H9 (cell line): ENCODE data around the gene PPP1R12B. TPM values are rescaled to one million over a fixed set of nuclear protein-coding genes. Genes with fewer than 3 reads are reported as not detected.
"Not testable (repeated sequence)": the region's sequence is repeated elsewhere in the genome, so short reads cannot be mapped to it uniquely, and the experiment has no call there.

Source experiments
- DNase-seq: peaks from one replicate; pipeline ENCODE4 v3.0.0-alpha.2; 2017
- H2AFZ ChIP-seq: one replicate; pipeline ENCODE4 v1.6.1; 2013; ENCODE audit warnings: mild to moderate bottlenecking, low read length, control low read depth, moderate library complexity
- H2AK5ac ChIP-seq: 2 replicates; pipeline ENCODE4 v1.6.1; 2013; ENCODE audit warnings: low read length, control low read depth, mixed read lengths; ENCODE audit not compliant: insufficient read length
- H2BK120ac ChIP-seq: one replicate; pipeline ENCODE4 v1.6.1; 2013; ENCODE audit warnings: low read depth, mild to moderate bottlenecking, low read length, control low read depth, inconsistent platforms; ENCODE audit not compliant: poor library complexity, severe bottlenecking
- H2BK12ac ChIP-seq: 2 replicates; pipeline ENCODE4 v1.6.1; 2013; ENCODE audit warnings: low read length, control low read depth, mixed read lengths, low read depth; ENCODE audit not compliant: insufficient read length
- H2BK15ac ChIP-seq: 2 replicates; pipeline ENCODE4 v1.6.1; 2013; ENCODE audit warnings: low read depth, low read length, control low read depth
- H2BK20ac ChIP-seq: one replicate; pipeline ENCODE4 v1.6.1; 2013; ENCODE audit warnings: low read depth, mild to moderate bottlenecking, low read length, control low read depth, inconsistent platforms; ENCODE audit not compliant: poor library complexity, severe bottlenecking
- H2BK5ac ChIP-seq: 2 replicates; pipeline ENCODE4 v1.6.1; 2013; ENCODE audit warnings: low read length, control low read depth, mixed read lengths; ENCODE audit not compliant: insufficient read length
- H3K14ac ChIP-seq: 2 replicates; pipeline ENCODE4 v1.6.1; 2013; ENCODE audit warnings: low read length, control low read depth; ENCODE audit not compliant: insufficient read depth
- H3K18ac ChIP-seq: 2 replicates; pipeline ENCODE4 v1.6.1; 2013; ENCODE audit warnings: low read depth, mild to moderate bottlenecking, mixed read lengths, low read length, control low read depth; ENCODE audit not compliant: insufficient read length
- H3K23ac ChIP-seq: 2 replicates; pipeline ENCODE4 v1.6.1; 2013; ENCODE audit warnings: low read length, control low read depth, mixed read lengths, low read depth; ENCODE audit not compliant: insufficient read length
- H3K23me2 ChIP-seq: 2 replicates; pipeline ENCODE4 v1.6.1; 2013; ENCODE audit warnings: low read depth, mild to moderate bottlenecking, mixed read lengths, low read length, control low read depth; ENCODE audit not compliant: insufficient read length, poor library complexity, severe bottlenecking
- H3K27ac ChIP-seq: 2 replicates; pipeline ENCODE4 v1.5.1; 2013; ENCODE audit warnings: low read length, control low read depth, mixed read lengths, low read depth; ENCODE audit not compliant: insufficient read length
- H3K27me3 ChIP-seq: 2 replicates; pipeline ENCODE4 v1.6.1; 2013; ENCODE audit warnings: low read length, control low read depth, inconsistent platforms; ENCODE audit not compliant: insufficient read depth
- H3K4ac ChIP-seq: 2 replicates; pipeline ENCODE4 v1.6.1; 2013; ENCODE audit warnings: low read depth, mild to moderate bottlenecking, control low read depth, inconsistent platforms, low read length, moderate library complexity
- H3K4me1 ChIP-seq: 2 replicates; pipeline ENCODE4 v1.6.1; 2013; ENCODE audit warnings: low read length, control low read depth, inconsistent platforms; ENCODE audit not compliant: insufficient read depth
- H3K4me2 ChIP-seq: 2 replicates; pipeline ENCODE4 v1.6.1; 2013; ENCODE audit warnings: low read length, control low read depth, mixed read lengths; ENCODE audit not compliant: insufficient read length, insufficient read depth
- H3K56ac ChIP-seq: 2 replicates; pipeline ENCODE4 v1.6.1; 2013; ENCODE audit warnings: low read depth, mild to moderate bottlenecking, mixed read lengths, low read length, control low read depth; ENCODE audit not compliant: insufficient read length
- H3K79me1 ChIP-seq: 2 replicates; pipeline ENCODE4 v1.6.1; 2013; ENCODE audit warnings: low read depth, mild to moderate bottlenecking, moderate library complexity, low read length, control low read depth, inconsistent platforms; ENCODE audit not compliant: insufficient read depth, poor library complexity, severe bottlenecking
- H3K79me2 ChIP-seq: 2 replicates; pipeline ENCODE4 v1.6.1; 2013; ENCODE audit warnings: low read length, control low read depth, inconsistent platforms; ENCODE audit not compliant: insufficient read depth
- H3K9ac ChIP-seq: 2 replicates; pipeline ENCODE4 v1.6.1; 2013; ENCODE audit warnings: low read length, control low read depth, mixed read lengths; ENCODE audit not compliant: insufficient read length; ENCODE audit errors: extremely low read depth
- H3K9me3 ChIP-seq: one replicate; pipeline ENCODE4 v1.6.1; 2013; ENCODE audit warnings: low read depth, low read length, inconsistent platforms; ENCODE audit not compliant: control insufficient read depth
- H3T11ph ChIP-seq: one replicate; pipeline ENCODE4 v1.6.1; 2013; ENCODE audit warnings: mild to moderate bottlenecking, low read length, control low read depth, inconsistent platforms
- H4K20me1 ChIP-seq: one replicate; pipeline ENCODE4 v1.6.1; 2013; ENCODE audit not compliant: control insufficient read depth, insufficient read length, insufficient read depth
- H4K5ac ChIP-seq: 2 replicates; pipeline ENCODE4 v1.6.1; 2013; ENCODE audit warnings: low read depth, mild to moderate bottlenecking, mixed read lengths, low read length, control low read depth; ENCODE audit not compliant: insufficient read length
- H4K8ac ChIP-seq: replicated peaks from 2 replicates; pipeline ENCODE4 v1.6.1; 2013; ENCODE audit warnings: low read length, control low read depth, mixed read lengths, low read depth; ENCODE audit not compliant: insufficient read length
- H4K91ac ChIP-seq: 2 replicates; pipeline ENCODE4 v1.6.1; 2013; ENCODE audit warnings: low read depth, mild to moderate bottlenecking, moderate library complexity, mixed read lengths, low read length, control low read depth; ENCODE audit not compliant: insufficient read length
- H3K27ac Mint-ChIP-seq, 3 experiments: 2 replicates in 2 of 3; 3 replicates in 1 of 3; pipeline ENCODE4 v1.8.0; 2020 to 2021; ENCODE audit warnings: mixed read lengths in 3 of 3, mild to moderate bottlenecking in 1 of 3, moderate library complexity in 1 of 3
- H3K27me3 Mint-ChIP-seq: 2 replicates; pipeline ENCODE4 v1.8.0; 2021; ENCODE audit warnings: low read depth, mild to moderate bottlenecking, moderate library complexity, mixed read lengths
- H3K36me3 Mint-ChIP-seq, 3 experiments: 2 replicates in 2 of 3; 3 replicates in 1 of 3; pipeline ENCODE4 v1.8.0; 2020 to 2021; ENCODE audit warnings: low read depth in 3 of 3, mixed read lengths in 3 of 3; ENCODE audit not compliant: insufficient read depth in 1 of 3
- H3K4me1 Mint-ChIP-seq, 2 experiments: 2 replicates each; pipeline ENCODE4 v1.8.0; 2020; ENCODE audit warnings: mixed read lengths in 2 of 2
- H3K4me3 Mint-ChIP-seq, 2 experiments: 2 replicates in 1 of 2; 3 replicates in 1 of 2; pipeline ENCODE4 v1.8.0; 2020 to 2021; ENCODE audit warnings: mild to moderate bottlenecking in 2 of 2, mixed read lengths in 2 of 2, moderate library complexity in 1 of 2
- H3K9me3 Mint-ChIP-seq, 2 experiments: 2 replicates in 1 of 2; 3 replicates in 1 of 2; pipeline ENCODE4 v1.8.0; 2020; ENCODE audit warnings: mild to moderate bottlenecking in 2 of 2, mixed read lengths in 2 of 2, moderate library complexity in 1 of 2
- WGBS: extraction: QIAGEN DNeasy Blood & Tissue Kit; methylation state at CpG from one replicate; pipeline ENCODE4 v1.1.7; 2013; ENCODE audit warnings: missing lambda C conversion rate, low lambda C conversion rate, mixed read lengths; ENCODE audit not compliant: insufficient read length; ENCODE audit errors: extremely low coverage; 5-methylcytosine and 5-hydroxymethylcytosine counted together
- total RNA-seq: library from RNA; stranded (reverse); gene quantifications from 2 replicates; pipeline ENCODE4 v1.2.1, GENCODE V29; 2021
- TF ChIP-seq, protein P1 (sequence below): fragments of 200-600 bp; sonication (generic); conservative IDR thresholded peaks from 3 replicates; pipeline ENCODE4 v1.8.0; 2021; ENCODE audit warnings: antibody characterized with exemption, mild to moderate bottlenecking

PPP1R12B gene
- total RNA-seq, 1 experiment from 2014 or later = 12.9 TPM

DNA sequence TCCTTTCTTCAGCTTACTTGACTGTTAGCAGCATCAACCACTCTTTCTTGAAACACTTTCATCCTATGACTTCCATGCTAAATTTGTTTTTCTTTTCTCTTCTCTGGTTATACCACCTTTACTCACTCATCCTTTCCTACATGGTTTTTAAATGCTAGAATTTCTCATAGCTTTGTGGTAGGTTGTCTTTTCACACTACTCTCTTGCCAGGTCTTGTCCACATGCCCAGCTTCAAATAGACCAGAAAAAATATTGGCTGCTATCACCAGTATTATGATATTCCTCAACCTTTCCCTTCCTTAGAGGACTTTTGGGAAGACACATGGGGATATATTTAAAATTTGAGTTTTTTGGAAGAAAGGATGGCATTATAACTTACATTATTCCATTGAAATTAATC is 48.8 kb downstream of the PPP1R12B start:
- H2BK20ac ChIP-seq = no peak overlapping the region

DNA sequence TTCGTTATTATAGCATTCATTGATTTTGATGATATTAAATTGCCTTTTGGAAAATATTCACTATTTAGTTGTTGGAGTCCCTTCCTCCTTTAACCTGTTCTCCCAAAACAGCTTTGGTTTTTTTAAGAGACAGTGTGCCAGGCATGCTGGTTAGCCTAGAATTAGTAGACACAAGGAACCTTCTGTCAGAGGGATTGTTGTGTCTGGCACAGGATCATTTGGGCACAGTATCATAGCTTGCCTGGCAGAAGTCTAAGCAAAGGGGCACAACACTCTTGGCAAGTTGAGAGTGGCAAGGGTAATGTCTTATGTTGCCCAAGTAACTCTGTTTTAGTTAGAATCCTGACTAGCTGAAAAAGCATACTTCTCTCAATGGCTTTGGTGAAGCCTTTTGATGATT is 49.9 kb downstream of the PPP1R12B start:
- peaks cover 7 to 14% of the 10 kb centered on the region in 2 experiments for H3K4me1 Mint-ChIP-seq
- not testable (repeated sequence) for H4K91ac ChIP-seq, H3K79me2 ChIP-seq, H3T11ph ChIP-seq, H3K4me3 Mint-ChIP-seq, H2AK5ac ChIP-seq, H3K9me3 Mint-ChIP-seq, DNase-seq, H3K23me2 ChIP-seq, H2BK120ac ChIP-seq, H3K9ac ChIP-seq, H3K4ac ChIP-seq, H2BK12ac ChIP-seq, H3K27ac Mint-ChIP-seq, H3K4me2 ChIP-seq, H2BK20ac ChIP-seq, H3K79me1 ChIP-seq, H3K9me3 ChIP-seq, H4K8ac ChIP-seq, H3K23ac ChIP-seq, H3K36me3 Mint-ChIP-seq, H4K5ac ChIP-seq, H3K27ac ChIP-seq, H3K27me3 Mint-ChIP-seq, H3K18ac ChIP-seq, H2BK5ac ChIP-seq, H3K56ac ChIP-seq, H2AFZ ChIP-seq, H3K14ac ChIP-seq, H4K20me1 ChIP-seq, H3K27me3 ChIP-seq, H3K4me1 ChIP-seq, H2BK15ac ChIP-seq
- no CpG with 5 or more reads among the region's 1 CpG for WGBS

More for the DNA sequence above, 48.8 kb downstream of the PPP1R12B start:
- H3K14ac ChIP-seq = no peak overlapping the region
- H2AK5ac ChIP-seq = no peak overlapping the region
- H3K4ac ChIP-seq = no peak overlapping the region
- Mint-ChIP-seq H3K27ac (no peak overlapping the region; a peak in 1 of 7 replicates), H3K4me1 (peaks cover 7 to 13% of the 10 kb centered on the region in 2 experiments), H3K9me3 (no peaks in the 10 kb centered on the region), H3K36me3 (no peaks in the 10 kb centered on the region), H3K27me3 (no peaks in the 10 kb centered on the region), H3K4me3 (no peak overlapping the region)
- H2BK12ac ChIP-seq = no peak overlapping the region
- H3K9me3 ChIP-seq = no peaks in the 10 kb centered on the region
- no peaks in the 10 kb centered on the region for H4K20me1 ChIP-seq
- TF ChIP-seq, protein P1, sequence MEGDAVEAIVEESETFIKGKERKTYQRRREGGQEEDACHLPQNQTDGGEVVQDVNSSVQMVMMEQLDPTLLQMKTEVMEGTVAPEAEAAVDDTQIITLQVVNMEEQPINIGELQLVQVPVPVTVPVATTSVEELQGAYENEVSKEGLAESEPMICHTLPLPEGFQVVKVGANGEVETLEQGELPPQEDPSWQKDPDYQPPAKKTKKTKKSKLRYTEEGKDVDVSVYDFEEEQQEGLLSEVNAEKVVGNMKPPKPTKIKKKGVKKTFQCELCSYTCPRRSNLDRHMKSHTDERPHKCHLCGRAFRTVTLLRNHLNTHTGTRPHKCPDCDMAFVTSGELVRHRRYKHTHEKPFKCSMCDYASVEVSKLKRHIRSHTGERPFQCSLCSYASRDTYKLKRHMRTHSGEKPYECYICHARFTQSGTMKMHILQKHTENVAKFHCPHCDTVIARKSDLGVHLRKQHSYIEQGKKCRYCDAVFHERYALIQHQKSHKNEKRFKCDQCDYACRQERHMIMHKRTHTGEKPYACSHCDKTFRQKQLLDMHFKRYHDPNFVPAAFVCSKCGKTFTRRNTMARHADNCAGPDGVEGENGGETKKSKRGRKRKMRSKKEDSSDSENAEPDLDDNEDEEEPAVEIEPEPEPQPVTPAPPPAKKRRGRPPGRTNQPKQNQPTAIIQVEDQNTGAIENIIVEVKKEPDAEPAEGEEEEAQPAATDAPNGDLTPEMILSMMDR = no peak
- H3K18ac ChIP-seq = no peak overlapping the region
- H3K23me2 ChIP-seq = no peaks in the 10 kb centered on the region
- no peak for DNase-seq
- no peak overlapping the region for H2BK5ac ChIP-seq
- H3K56ac ChIP-seq = no peak overlapping the region
- no peaks in the 10 kb centered on the region for H3K79me1 ChIP-seq
- H3K4me1 ChIP-seq = peaks cover 2% of the 10 kb centered on the region; the same call in 1 of the 2 replicates
- no peak overlapping the region for H3T11ph ChIP-seq
- no peak overlapping the region for H4K5ac ChIP-seq
- H2BK120ac ChIP-seq = no peak overlapping the region
- no peak overlapping the region for H2AFZ ChIP-seq
- no peak overlapping the region for H3K4me2 ChIP-seq
- no peak overlapping the region for H4K91ac ChIP-seq
- no peaks in the 10 kb centered on the region for H3K79me2 ChIP-seq
- no peak overlapping the region for H3K23ac ChIP-seq
- H4K8ac ChIP-seq = no peak overlapping the region
- H3K9ac ChIP-seq = no peak overlapping the region
- H2BK15ac ChIP-seq = no peak overlapping the region
- H3K27me3 ChIP-seq = no peaks in the 10 kb centered on the region
- H3K27ac ChIP-seq = no peak overlapping the region
